ENCODE measurements around the gene EXOC3L1. TPM values are rescaled to one million over a fixed set of nuclear protein-coding genes. Genes with fewer than 3 reads are reported as not detected.
A peak's percentile ranks its signal among the peaks of the same experiment; 100 is the strongest.

EXOC3L1 gene
- total and polyA plus RNA-seq, 2 of the 13 experiments (the other 11 are each of a cell fraction or from before 2014, with no cell fraction given): 0.12 TPM; not detected in 1

DNA sequence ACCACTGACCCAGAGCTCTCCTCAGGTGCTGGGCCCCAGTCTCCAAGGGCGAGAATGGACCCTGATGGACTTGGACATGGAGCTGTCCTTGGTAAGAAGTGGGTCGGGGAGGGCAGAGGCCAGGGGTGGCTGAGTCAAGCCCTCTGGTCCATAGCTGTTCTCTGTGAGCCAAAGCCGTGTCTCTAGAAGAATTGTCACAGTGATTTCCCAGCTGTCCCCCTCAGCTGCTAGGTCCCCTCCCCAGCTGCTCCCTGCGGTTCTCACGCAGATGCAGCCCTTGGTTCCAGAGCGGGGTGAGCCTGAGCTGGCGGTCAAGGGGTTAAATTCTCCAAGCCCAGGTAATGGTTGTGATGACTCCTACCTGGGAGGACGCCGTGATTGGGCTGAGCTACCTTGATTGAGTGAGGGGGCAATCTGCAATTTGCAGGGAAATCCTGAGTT is 20.9 kb downstream of the EXOC3L1 start (continued):
- TF ChIP-seq ZNF652 (CRISPR knock-in tag; IDR thresholded peaks at IDR 0.05; ENCODE audit: borderline replicate concordance, low read depth) (peak; percentile 91), ISL2 (CRISPR knock-in tag; IDR thresholded peaks at IDR 0.05) (no peak), JUN (CRISPR knock-in tag; IDR thresholded peaks at IDR 0.05) (no peak), ZNF556 (CRISPR knock-in tag; IDR thresholded peaks at IDR 0.05; ENCODE audit: borderline replicate concordance) (no peak), ZNF572 (CRISPR knock-in tag; IDR thresholded peaks at IDR 0.05) (no peak), RARA (CRISPR knock-in tag; IDR thresholded peaks at IDR 0.05) (peak; percentile 23; the same call in 1 of the 2 replicates), NFKB2 (CRISPR knock-in tag; IDR thresholded peaks at IDR 0.05; ENCODE audit: borderline replicate concordance) (peak; percentile 11; the same call in 1 of the 2 replicates), TCF7L2 (IDR thresholded peaks at IDR 0.05; ENCODE audit: low read depth, low read length) (no peak), YEATS4 (CRISPR knock-in tag; IDR thresholded peaks at IDR 0.05; ENCODE audit: borderline replicate concordance) (no peak), ATAD3A (CRISPR knock-in tag; IDR thresholded peaks at IDR 0.05) (no peak), GABPB1 (CRISPR knock-in tag; IDR thresholded peaks at IDR 0.05) (no peak)
- TF ChIP-seq, protein P1, sequence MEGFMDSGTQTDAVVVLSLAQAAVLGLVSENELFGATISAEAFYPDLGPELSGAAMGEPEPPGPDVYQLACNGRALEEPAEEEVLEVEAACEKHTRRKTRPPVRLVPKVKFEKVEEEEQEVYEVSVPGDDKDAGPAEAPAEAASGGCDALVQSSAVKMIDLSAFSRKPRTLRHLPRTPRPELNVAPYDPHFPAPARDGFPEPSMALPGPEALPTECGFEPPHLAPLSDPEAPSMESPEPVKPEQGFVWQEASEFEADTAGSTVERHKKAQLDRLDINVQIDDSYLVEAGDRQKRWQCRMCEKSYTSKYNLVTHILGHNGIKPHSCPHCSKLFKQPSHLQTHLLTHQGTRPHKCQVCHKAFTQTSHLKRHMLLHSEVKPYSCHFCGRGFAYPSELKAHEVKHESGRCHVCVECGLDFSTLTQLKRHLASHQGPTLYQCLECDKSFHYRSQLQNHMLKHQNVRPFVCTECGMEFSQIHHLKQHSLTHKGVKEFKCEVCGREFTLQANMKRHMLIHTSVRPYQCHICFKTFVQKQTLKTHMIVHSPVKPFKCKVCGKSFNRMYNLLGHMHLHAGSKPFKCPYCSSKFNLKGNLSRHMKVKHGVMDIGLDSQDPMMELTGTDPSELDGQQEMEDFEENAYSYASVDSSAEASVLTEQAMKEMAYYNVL (CRISPR knock-in tag; IDR thresholded peaks at IDR 0.05; ENCODE audit: borderline replicate concordance): no peak
- TF ChIP-seq, protein P2, sequence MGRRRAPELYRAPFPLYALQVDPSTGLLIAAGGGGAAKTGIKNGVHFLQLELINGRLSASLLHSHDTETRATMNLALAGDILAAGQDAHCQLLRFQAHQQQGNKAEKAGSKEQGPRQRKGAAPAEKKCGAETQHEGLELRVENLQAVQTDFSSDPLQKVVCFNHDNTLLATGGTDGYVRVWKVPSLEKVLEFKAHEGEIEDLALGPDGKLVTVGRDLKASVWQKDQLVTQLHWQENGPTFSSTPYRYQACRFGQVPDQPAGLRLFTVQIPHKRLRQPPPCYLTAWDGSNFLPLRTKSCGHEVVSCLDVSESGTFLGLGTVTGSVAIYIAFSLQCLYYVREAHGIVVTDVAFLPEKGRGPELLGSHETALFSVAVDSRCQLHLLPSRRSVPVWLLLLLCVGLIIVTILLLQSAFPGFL (CRISPR knock-in tag; IDR thresholded peaks at IDR 0.05): no peak
- TF ChIP-seq, protein P3, sequence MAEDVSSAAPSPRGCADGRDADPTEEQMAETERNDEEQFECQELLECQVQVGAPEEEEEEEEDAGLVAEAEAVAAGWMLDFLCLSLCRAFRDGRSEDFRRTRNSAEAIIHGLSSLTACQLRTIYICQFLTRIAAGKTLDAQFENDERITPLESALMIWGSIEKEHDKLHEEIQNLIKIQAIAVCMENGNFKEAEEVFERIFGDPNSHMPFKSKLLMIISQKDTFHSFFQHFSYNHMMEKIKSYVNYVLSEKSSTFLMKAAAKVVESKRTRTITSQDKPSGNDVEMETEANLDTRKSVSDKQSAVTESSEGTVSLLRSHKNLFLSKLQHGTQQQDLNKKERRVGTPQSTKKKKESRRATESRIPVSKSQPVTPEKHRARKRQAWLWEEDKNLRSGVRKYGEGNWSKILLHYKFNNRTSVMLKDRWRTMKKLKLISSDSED (CRISPR knock-in tag; IDR thresholded peaks at IDR 0.05): 0 out of 2 replicates have a peak, but pooled peaks have one; percentile 40
- TF ChIP-seq, protein P4, sequence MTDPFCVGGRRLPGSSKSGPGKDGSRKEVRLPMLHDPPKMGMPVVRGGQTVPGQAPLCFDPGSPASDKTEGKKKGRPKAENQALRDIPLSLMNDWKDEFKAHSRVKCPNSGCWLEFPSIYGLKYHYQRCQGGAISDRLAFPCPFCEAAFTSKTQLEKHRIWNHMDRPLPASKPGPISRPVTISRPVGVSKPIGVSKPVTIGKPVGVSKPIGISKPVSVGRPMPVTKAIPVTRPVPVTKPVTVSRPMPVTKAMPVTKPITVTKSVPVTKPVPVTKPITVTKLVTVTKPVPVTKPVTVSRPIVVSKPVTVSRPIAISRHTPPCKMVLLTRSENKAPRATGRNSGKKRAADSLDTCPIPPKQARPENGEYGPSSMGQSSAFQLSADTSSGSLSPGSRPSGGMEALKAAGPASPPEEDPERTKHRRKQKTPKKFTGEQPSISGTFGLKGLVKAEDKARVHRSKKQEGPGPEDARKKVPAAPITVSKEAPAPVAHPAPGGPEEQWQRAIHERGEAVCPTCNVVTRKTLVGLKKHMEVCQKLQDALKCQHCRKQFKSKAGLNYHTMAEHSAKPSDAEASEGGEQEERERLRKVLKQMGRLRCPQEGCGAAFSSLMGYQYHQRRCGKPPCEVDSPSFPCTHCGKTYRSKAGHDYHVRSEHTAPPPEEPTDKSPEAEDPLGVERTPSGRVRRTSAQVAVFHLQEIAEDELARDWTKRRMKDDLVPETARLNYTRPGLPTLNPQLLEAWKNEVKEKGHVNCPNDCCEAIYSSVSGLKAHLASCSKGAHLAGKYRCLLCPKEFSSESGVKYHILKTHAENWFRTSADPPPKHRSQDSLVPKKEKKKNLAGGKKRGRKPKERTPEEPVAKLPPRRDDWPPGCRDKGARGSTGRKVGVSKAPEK (CRISPR knock-in tag; IDR thresholded peaks at IDR 0.05; ENCODE audit: borderline replicate concordance): no peak

Measured in HepG2 (cell line).